Right atrium auricular region (tissue), 2 donors: Measurements from ENCODE around the gene RBAK. TPM values are rescaled to one million over a fixed set of nuclear protein-coding genes. Genes with fewer than 3 reads are reported as not detected.
"Not testable (repeated sequence)": the region's sequence is repeated elsewhere in the genome, so short reads cannot be mapped to it uniquely, and the experiment has no call there.

Source experiments
- DNase-seq: peaks from one replicate; pipeline ENCODE4 v3.0.0-alpha.2; 2019; ENCODE audit warnings: low spot score
- H3K27ac ChIP-seq, 2 donors: fragments of 200-600 bp; sonication (generic); 1 replicate in 1 of 2; 2 replicates in 1 of 2; pipeline ENCODE4 v1.5.1; 2016 to 2019
- H3K27me3 ChIP-seq, 2 donors: fragments of 200-600 bp; sonication (generic); one replicate each; pipeline versions ENCODE4 v1.5.1 to v1.6.0; 2017 to 2019
- H3K36me3 ChIP-seq: fragments of 200-600 bp; sonication (generic); one replicate; pipeline ENCODE4 v1.5.1; 2016
- H3K4me1 ChIP-seq, 2 donors: fragments of 200-600 bp; sonication (generic); one replicate each; pipeline versions ENCODE4 v1.5.1 to v1.6.0; 2017 to 2019
- H3K4me3 ChIP-seq, 2 donors: fragments of 200-600 bp; sonication (generic); 1 replicate in 1 of 2; 2 replicates in 1 of 2; pipeline ENCODE4 v1.5.1; 2017 to 2019; ENCODE audit warnings: mild to moderate bottlenecking in 1 of 2, moderate library complexity in 1 of 2
- H3K9me3 ChIP-seq, 2 donors: fragments of 200-600 bp; sonication (generic); one replicate each; pipeline ENCODE4 v1.5.1; 2019
- total RNA-seq, 2 donors: library from RNA; depleted of rRNA; stranded (reverse); fragments of >200 nt; gene quantifications; one replicate each; pipeline ENCODE4 v1.1.0, GENCODE V29; 2016
- TF ChIP-seq, protein P1 (sequence below), 2 donors: fragments of 200-600 bp; sonication (generic); IDR thresholded peaks; one replicate each; pipeline ENCODE4 v1.5.1; 2019; ENCODE audit warnings: antibody characterized with exemption in 2 of 2

Gene RBAK
- total RNA-seq, 2 donors from 2014 or later: 6.1 to 6.9 TPM

DNA sequence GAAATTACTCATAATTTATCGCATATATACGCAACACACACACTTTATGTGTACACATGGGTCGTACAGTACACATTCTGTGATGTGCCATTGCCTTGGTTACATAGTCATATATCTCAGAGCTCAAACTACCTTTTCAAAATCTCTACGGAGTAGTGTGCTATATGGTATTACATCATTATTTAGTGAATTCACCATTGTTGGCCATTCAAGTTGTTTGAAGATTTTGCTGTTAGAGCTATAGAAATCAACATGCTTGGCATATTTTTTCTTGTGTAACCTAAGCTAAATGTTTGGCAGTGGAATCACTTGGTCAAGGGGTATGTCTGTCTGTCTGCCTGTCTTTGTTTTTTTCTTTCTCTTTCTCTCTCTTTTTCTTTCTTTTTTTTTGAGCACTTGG, 44.7 kb upstream of the RBAK start:
- Histone ChIP-seq H3K27me3 (no peaks in the 10 kb centered on the region), H3K9me3 (no peaks in the 10 kb centered on the region), H3K4me3 (no peak overlapping the region), H3K4me1 (no peaks in the 10 kb centered on the region), H3K36me3 (peaks cover 13% of the 10 kb centered on the region), H3K27ac (no peak overlapping the region)
- TF ChIP-seq, protein P1, sequence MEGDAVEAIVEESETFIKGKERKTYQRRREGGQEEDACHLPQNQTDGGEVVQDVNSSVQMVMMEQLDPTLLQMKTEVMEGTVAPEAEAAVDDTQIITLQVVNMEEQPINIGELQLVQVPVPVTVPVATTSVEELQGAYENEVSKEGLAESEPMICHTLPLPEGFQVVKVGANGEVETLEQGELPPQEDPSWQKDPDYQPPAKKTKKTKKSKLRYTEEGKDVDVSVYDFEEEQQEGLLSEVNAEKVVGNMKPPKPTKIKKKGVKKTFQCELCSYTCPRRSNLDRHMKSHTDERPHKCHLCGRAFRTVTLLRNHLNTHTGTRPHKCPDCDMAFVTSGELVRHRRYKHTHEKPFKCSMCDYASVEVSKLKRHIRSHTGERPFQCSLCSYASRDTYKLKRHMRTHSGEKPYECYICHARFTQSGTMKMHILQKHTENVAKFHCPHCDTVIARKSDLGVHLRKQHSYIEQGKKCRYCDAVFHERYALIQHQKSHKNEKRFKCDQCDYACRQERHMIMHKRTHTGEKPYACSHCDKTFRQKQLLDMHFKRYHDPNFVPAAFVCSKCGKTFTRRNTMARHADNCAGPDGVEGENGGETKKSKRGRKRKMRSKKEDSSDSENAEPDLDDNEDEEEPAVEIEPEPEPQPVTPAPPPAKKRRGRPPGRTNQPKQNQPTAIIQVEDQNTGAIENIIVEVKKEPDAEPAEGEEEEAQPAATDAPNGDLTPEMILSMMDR (IDR thresholded peaks at IDR 0.05): no peak
- no peak for DNase-seq

DNA sequence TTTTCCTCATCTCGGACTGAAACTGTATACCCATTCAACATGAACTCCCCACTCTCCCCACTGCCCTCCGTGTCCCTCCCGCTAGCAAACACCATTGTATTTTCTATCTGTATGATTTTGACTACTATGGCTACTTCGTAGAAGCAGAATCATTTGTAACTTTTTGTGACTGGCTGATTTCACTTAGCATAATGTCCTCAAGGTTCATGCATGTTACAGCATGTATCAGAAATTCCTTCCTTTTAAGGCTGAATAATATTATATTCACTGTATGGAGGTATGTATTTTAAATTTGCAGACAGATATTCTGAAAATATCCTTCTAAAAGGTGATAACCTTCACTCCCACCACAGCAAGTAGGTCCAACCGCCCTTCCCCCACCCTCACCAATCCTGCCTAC, 43.7 kb upstream of the RBAK start:
- Histone ChIP-seq H3K27ac (no peak overlapping the region), H3K4me1 (no peaks in the 10 kb centered on the region), H3K27me3 (no peaks in the 10 kb centered on the region), H3K9me3 (no peaks in the 10 kb centered on the region), H3K4me3 (no peak overlapping the region), H3K36me3 (peaks cover 6% of the 10 kb centered on the region)
- no peak for DNase-seq
- TF ChIP-seq, protein P1 (IDR thresholded peaks at IDR 0.05): no peak

DNA sequence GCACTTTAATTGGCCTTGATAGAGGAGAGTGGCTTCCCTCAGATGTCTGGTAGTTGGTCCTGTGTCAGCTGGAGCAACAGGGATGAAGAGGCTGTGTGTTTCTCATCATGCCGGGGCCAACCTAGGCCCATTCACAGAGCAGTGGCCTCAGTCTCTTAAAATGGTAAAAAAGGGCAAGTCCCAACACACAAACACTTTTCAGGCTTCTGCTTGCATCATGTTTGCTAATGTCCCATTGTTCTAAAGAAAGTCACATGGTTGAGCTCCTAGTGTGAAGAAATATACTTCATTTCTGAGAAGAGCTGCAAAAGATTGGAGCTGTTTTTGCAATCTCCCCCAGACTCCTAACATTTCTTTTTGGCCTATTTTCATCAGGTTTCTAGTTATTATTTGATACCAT, 40.6 kb upstream of the RBAK start:
- Histone ChIP-seq H3K9me3 (no peaks in the 10 kb centered on the region), H3K4me1 (no peaks in the 10 kb centered on the region), H3K4me3 (no peak overlapping the region), H3K36me3 (no peaks in the 10 kb centered on the region), H3K27ac (no peak overlapping the region), H3K27me3 (no peaks in the 10 kb centered on the region)
- no peak for DNase-seq
- TF ChIP-seq, protein P1 (IDR thresholded peaks at IDR 0.05): no peak

DNA sequence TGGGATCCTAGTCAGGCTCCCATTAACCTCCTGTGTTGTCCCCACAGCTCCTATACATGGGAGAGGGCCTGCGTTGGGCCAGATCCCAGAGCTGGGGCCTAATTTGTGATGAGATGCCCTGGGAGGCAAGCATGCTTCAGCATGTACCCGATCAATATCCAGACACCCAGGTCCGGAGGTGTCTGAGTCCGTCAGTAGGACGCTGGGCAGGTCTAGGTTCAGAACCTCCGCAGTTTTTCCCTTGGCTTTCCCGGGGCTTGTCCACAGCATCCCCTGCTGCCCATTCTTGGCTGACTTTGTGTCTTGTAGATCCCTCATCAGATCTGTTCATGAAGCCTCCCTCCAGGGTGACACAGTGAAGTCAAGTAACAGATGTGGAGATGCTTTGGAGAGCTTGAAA, 32.7 kb upstream of the RBAK start:
- Histone ChIP-seq H3K4me3 (no peak overlapping the region), H3K27me3 (no peaks in the 10 kb centered on the region), H3K36me3 (no peaks in the 10 kb centered on the region), H3K9me3 (no peaks in the 10 kb centered on the region), H3K4me1 (no peaks in the 10 kb centered on the region), H3K27ac (no peak overlapping the region)
- TF ChIP-seq, protein P1 (IDR thresholded peaks at IDR 0.05): no peak
- DNase-seq: no peak

DNA sequence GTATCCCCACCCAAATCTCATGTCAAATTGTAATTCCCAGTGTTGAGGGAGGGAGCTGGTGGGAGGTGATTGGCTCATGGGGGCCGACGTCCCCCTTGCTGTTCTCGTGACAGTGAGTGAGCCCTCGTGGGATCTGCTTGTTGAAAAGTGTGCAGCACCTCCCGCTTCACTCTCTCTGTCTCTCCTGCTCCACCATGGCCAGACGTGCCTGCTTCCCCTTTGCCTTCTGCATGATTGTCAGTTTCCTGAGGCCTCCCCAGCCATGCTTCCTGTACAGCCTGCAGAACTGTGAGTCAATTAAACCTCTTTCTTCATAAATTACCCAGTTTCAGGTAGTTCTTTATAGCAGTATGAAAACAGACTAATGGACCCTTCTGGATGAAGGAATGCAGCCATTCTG, 29.7 kb upstream of the RBAK start:
- H3K27ac ChIP-seq, H3K4me3 ChIP-seq, H3K4me1 ChIP-seq, H3K36me3 ChIP-seq, H3K9me3 ChIP-seq, H3K27me3 ChIP-seq, DNase-seq: not testable (repeated sequence)

DNA sequence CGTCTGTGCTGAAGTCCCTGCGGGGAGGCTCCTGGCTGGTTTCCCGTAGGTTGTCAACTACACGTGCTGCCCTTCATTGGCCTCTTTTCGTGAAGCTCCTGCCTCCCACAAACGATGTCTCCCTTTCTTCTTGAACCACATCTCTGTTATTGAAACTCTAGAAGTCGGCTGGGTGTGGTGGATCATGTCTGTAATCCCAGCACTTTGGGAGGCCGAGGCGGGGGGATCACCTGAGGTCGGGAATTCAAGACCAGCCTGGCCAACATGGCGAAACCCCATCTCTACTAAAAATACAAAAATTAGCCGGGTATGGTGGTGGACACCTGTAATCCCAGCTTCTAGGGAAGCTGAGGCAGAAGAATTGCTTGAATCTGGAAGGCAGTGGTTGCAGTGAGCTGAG, 28.0 kb upstream of the RBAK start:
- H3K4me3 ChIP-seq, H3K4me1 ChIP-seq, H3K36me3 ChIP-seq, H3K27ac ChIP-seq, H3K27me3 ChIP-seq, DNase-seq, H3K9me3 ChIP-seq: not testable (repeated sequence)

DNA sequence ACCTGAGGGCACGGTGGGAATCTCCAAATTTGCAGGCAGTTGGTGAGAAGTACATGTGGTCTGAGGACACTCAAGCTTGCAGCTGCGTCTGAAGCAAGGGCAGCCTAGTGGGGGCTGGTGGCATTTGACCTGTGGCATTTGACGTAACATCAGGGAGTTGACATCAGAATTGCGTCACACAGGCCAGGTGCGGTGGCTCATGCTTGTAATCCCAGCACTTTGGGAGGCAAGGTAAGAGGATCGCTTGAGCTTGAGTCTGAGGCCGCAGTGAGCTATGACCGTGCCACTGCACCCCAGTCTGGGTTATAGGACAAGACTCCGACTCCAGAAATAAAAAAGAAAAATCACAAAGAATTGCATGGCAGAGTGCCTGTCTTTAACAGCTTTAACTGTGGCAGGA, 25.6 kb upstream of the RBAK start:
- Histone ChIP-seq H3K9me3 (no peaks in the 10 kb centered on the region), H3K36me3 (no peaks in the 10 kb centered on the region), H3K4me3 (no peak overlapping the region), H3K27ac (no peak overlapping the region), H3K27me3 (no peaks in the 10 kb centered on the region), H3K4me1 (no peaks in the 10 kb centered on the region)
- TF ChIP-seq, protein P1 (IDR thresholded peaks at IDR 0.05): no peak
- no peak for DNase-seq

DNA sequence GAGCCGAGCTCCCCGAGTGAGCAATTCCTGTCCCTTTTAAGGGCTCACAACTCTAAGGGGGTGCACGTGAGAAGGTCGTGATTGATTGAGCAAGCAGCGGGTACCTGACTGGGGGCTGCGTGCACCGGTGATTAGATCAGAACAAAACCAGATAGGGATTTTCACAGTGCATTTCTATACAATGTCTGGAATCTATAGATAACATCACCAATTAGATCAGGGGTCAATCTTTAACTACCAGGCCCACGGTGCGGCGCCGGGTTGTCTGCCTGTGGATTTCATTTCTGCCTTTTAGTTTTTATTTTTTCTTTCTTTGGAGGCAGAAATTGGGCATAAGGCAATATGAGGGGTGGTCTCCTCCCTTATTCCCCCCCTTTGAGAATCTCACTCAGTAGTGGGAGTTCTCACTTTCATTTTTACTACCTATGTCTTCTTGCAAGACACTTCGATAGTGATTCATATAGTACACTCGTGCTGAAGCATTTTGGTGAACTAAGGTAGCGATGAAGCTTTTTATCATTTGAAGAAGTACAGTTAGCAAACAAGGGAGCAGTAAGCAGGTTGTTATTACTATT, 24.6 kb upstream of the RBAK start:
- DNase-seq, H3K4me3 ChIP-seq, H3K27me3 ChIP-seq, H3K9me3 ChIP-seq, H3K4me1 ChIP-seq, H3K27ac ChIP-seq, H3K36me3 ChIP-seq: not testable (repeated sequence)

DNA sequence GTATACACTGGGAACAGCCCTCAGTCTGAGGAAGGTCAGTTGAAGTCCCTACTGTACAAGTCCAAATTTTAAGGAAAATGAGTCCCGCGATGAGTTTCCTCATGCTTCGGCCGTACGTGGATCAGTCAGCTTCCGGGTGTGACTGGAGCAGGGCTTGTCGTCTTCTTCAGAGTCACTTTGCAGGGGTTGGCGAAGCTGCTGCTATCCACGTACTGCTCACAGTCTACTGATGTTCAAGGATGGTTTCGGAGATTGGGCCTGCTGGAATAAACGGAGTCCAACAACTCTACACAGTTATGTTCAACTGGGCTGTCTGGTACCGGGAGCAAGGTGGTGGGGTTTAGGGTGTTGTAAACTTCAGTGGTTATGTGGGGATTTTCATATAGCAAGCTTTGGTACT, 22.0 kb upstream of the RBAK start:
- H3K4me3 ChIP-seq, H3K27me3 ChIP-seq: not testable (repeated sequence)

DNA sequence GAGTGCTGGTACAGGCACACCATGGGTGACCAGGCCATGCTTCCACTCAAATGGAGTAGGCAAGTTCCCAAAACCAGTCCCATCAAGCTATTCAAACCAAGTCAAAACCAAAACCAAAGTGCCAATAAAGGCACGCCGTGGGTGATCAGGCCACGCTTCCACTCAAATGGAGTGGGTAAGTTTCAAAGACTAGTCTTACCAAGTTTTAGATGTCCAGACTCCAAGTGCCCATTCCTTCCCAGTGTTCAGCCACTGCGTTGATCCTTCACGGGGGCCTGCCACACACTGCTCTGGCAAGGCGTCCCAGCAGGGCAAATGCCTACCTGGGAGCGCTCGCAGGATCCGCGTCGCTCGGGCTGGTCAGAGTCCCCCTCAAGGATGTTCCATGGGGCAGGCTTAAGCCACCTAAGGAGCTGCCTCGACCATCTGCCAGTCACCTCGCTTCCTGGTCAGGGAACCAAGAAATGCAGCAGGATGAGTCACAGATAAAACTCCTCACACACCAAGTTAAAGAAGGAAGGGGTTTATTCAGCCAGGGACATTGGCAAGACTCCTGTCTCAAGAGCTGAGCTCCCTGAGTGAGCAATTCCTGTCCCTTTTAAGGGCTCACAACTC, 17.8 kb upstream of the RBAK start:
- H3K9me3 ChIP-seq, H3K27me3 ChIP-seq, H3K4me3 ChIP-seq, DNase-seq, H3K4me1 ChIP-seq, H3K27ac ChIP-seq, H3K36me3 ChIP-seq: not testable (repeated sequence)

More for the DNA sequence above, 22.0 kb upstream of the RBAK start:
- H3K4me1 ChIP-seq, DNase-seq, H3K27ac ChIP-seq, H3K36me3 ChIP-seq, H3K9me3 ChIP-seq: not testable (repeated sequence)
